Right ventricle myocardium superior (tissue), 1 donor: ENCODE data around the gene HDAC3. TPM values are rescaled to one million over a fixed set of nuclear protein-coding genes. Genes with fewer than 3 reads are reported as not detected.
"Not testable (repeated sequence)": the region's sequence is repeated elsewhere in the genome, so short reads cannot be mapped to it uniquely, and the experiment has no call there.

Experiments used
- ATAC-seq: fragments of 200-7000 bp; cut with Tn5 transposase; one replicate; pipeline ENCODE4 v1.9.1; 2020; ENCODE audit warnings: mild to moderate bottlenecking; ENCODE audit not compliant: poor library complexity
- DNase-seq: peaks from one replicate; pipeline ENCODE4 v3.0.0-alpha.2; 2020
- intact Hi-C: fragments of 100-400 bp; cut with DNase I; formaldehyde crosslinking; loops from one replicate; pipeline ENCODE4 v1.11.2; 2022
- total RNA-seq: library from RNA; stranded (reverse); fragmentation: NEBNext Ultra II Directional; extraction: Animal tissue kit (Norgen Biotek cat#: 25700); gene quantifications from one replicate; pipeline ENCODE4 v1.2.1, GENCODE V29; 2021
- donor health status: DM: no; HTN: yes; CAD: no; lungs with severe emphysema.

HDAC3 gene
- total RNA-seq, 1 donor from 2014 or later, result 29.1 TPM

GRCh38 chr5:141615991-141616720, 20.5 kb downstream of the HDAC3 start:
- no peak for DNase-seq
- intact Hi-C loops, result no loop called here
- ATAC-seq, result no peak

GRCh38 chr5:141613344-141613743, 23.3 kb downstream of the HDAC3 start:
- DNase-seq, result no peak
- intact Hi-C loops, result no loop called here
- no peak for ATAC-seq

GRCh38 chr5:141611289-141611688, 25.4 kb downstream of the HDAC3 start:
- ATAC-seq (no peak), DNase-seq (no peak)
- intact Hi-C loops, result no loop called here

- ATAC-seq, intact Hi-C loops, DNase-seq: not testable (repeated sequence)
These were observed 26.7 kb downstream of the HDAC3 start for GRCh38 chr5:141609921-141610320.

- intact Hi-C loops, result no loop called here
- DNase-seq, result no peak
- no peak for ATAC-seq
These were observed 27.6 kb downstream of the HDAC3 start for GRCh38 chr5:141609044-141609443.

GRCh38 chr5:141608557-141608956, 28.1 kb downstream of the HDAC3 start:
- intact Hi-C loops, result no loop called here
- ATAC-seq (no peak), DNase-seq (no peak)

- ATAC-seq (no peak), DNase-seq (no peak)
- intact Hi-C loops, result no loop called here
These were observed 28.6 kb downstream of the HDAC3 start for GRCh38 chr5:141608046-141608445.

- DNase-seq (no peak), ATAC-seq (peak; percentile 80)
- intact Hi-C loops, result no loop called here
These were observed 30.9 kb downstream of the HDAC3 start for GRCh38 chr5:141605523-141606277.

GRCh38 chr5:141603923-141604717, 32.5 kb downstream of the HDAC3 start:
- no peak for DNase-seq
- ATAC-seq, result peak; percentile 85
- intact Hi-C loops, result no loop called here

- intact Hi-C loops, result no loop called here
These were observed 34.0 kb downstream of the HDAC3 start for GRCh38 chr5:141602606-141603005.

GRCh38 chr5:141598391-141599345, 38.0 kb downstream of the HDAC3 start:
- ATAC-seq (peak; percentile 83), DNase-seq (no peak)
- intact Hi-C loops, result no loop called here

More at GRCh38 chr5:141602606-141603005, 34.0 kb downstream of the HDAC3 start:
- no peak for ATAC-seq
- DNase-seq, result no peak

GRCh38 chr5:141597814-141598213, 38.8 kb downstream of the HDAC3 start:
- intact Hi-C loops, result no loop called here
- DNase-seq (no peak), ATAC-seq (peak; percentile 54)

GRCh38 chr5:141597394-141597793, 39.3 kb downstream of the HDAC3 start:
- intact Hi-C loops, result no loop called here
- peak; percentile 14 for ATAC-seq

GRCh38 chr5:141596867-141597266, 39.8 kb downstream of the HDAC3 start:
- ATAC-seq (no peak), DNase-seq (no peak)
- intact Hi-C loops, result no loop called here

More at GRCh38 chr5:141597394-141597793, 39.3 kb downstream of the HDAC3 start:
- DNase-seq, result no peak

- no peak for DNase-seq
- peak; percentile 26 for ATAC-seq
- intact Hi-C loops, result no loop called here
These were observed 46.5 kb downstream of the HDAC3 start for GRCh38 chr5:141590127-141590526.

- DNase-seq (no peak), ATAC-seq (no peak)
- intact Hi-C loops, result no loop called here
These were observed 50.4 kb downstream of the HDAC3 start for GRCh38 chr5:141586246-141586645.

GRCh38 chr5:141585594-141585993, 51.1 kb downstream of the HDAC3 start:
- ATAC-seq, result no peak
- intact Hi-C loops, result no loop called here
- no peak for DNase-seq

GRCh38 chr5:141574122-141574510, 62.5 kb downstream of the HDAC3 start:
- intact Hi-C loops, result no loop called here
- no peak for ATAC-seq

More at GRCh38 chr5:141574122-141574510, 62.5 kb downstream of the HDAC3 start:
- DNase-seq, result no peak
